NCI-H2227 (cell line): Measurements from ENCODE around the gene C19orf73.

Experiments used
- DNase-seq: peaks from one replicate; lab custom pipeline; 2025; ENCODE audit not compliant: unreplicated experiment; lab: John Stamatoyannopoulos, UW

The C19orf73 gene, protein sequence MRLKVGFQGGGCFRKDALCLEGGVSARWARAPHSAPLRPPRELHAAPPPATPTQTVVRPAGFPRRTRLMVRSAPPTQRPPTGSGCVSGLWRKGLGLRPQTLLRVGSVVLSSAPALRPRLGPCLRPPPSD

DNA sequence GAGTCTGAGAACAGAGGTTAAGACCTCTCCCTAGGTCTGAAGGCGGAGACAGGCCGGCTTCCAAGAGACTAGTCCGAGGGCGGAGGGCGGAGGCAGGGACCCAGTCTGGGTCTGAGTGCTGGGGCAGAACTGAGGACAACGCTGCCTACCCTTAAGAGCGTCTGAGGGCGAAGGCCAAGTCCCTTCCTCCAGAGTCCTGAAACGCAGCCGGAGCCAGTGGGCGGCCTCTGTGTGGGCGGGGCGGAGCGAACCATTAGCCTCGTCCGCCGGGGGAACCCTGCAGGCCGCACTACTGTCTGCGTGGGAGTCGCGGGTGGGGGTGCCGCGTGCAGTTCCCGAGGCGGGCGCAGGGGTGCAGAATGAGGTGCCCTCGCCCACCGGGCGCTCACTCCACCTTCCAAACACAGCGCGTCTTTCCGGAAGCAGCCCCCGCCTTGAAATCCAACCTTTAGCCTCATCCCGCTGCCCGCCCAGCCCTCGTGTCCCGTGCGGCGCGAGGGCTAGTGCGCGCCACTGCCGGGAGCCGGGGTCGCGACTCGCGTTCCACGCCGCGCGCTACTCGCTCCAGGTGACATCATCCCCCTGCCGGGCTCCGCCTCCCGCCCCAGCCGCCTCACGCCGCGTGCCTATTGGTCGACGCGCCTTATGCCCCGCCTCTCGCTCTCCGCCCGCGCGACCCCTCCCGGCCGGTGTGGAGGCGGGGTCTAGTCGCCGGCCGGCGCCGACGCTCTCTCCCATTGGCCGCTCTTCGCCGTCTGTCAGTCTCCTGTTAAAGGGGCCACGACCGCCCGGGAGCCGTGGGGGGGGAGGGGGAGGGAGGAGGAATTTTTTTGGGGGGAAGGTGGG lies at the start of gene C19orf73:
Gene C19orf73, minus strand, starts transcription at position 579 of the 846 bp plus-strand sequence. Its CDS starts 121 bp downstream, at position 458.
- peak; percentile 93 for DNase-seq

- DNase-seq: no peak
Observed at GRCh38 chr19:49168421-49168820, 49.5 kb upstream of the C19orf73 start.

GRCh38 chr19:49167857-49168409 lies 49.0 kb upstream of the C19orf73 start:
- DNase-seq: no peak

DNA sequence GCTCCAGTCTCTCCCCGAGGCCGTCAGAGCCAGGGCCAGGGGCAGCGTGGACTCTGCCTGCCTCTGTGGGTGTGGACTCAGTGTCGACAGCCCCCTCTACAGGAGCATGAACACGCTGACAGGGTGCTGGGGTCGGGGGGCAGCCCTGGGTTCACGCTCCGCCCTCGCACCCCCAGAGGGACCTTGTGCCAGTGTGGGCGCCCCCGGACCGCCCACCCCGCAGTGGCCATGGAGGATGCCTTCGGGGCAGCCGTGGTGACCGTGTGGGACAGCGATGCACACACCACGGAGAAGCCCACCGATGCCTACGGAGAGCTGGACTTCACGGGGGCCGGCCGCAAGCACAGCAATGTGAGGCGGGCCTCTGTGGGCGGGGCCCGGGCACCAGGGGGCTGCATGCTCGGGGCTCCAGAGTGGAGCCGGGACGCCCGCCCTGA lies 46.9 kb upstream of the C19orf73 start:
- no peak for DNase-seq

GRCh38 chr19:49165111-49165750 lies 46.3 kb upstream of the C19orf73 start:
- no peak for DNase-seq

- DNase-seq: no peak
Observed at GRCh38 chr19:49161987-49162386, 43.0 kb upstream of the C19orf73 start.

- no peak for DNase-seq
Observed at GRCh38 chr19:49160450-49161189, 41.7 kb upstream of the C19orf73 start.

- peak; percentile 86 for DNase-seq
Observed at GRCh38 chr19:49157445-49158224, 38.7 kb upstream of the C19orf73 start, which contains the start of gene TRPM4. Gene TRPM4, plus strand, starts transcription at chr19:49157792. Its CDS starts 75 bp downstream, at chr19:49157867.

DNA sequence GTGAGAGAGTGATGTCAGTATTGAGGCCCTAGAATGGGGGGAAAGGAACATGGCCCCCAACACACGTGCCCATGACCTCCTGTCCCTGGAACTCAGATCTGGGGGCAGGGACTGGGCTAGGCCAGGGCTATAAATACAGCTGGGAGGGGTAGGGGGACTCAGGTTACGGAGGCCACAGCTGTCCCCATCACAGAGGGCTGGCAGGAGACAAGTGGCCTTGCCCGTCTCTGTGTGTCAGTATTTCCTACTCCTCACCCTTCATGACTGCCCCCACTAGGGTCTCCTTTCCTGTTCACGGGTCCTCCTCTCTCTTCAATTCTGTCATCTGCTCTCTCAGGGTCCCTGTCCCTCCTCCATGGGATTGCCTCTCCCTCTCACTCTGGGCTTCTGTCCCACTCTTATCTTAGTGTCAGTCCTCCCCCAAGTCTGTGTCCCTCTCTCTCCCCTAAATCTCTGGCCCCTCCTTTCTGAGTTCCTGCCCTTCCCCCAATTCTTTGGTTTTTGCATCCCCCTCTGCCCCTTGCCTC lies 36.9 kb upstream of the C19orf73 start:
- no peak for DNase-seq

GRCh38 chr19:49155005-49155819 lies 36.3 kb upstream of the C19orf73 start, which contains the start of gene HRC:
Gene HRC, minus strand, starts transcription at chr19:49155396. Its CDS starts 159 bp downstream, at chr19:49155237.
- DNase-seq: no peak

DNA sequence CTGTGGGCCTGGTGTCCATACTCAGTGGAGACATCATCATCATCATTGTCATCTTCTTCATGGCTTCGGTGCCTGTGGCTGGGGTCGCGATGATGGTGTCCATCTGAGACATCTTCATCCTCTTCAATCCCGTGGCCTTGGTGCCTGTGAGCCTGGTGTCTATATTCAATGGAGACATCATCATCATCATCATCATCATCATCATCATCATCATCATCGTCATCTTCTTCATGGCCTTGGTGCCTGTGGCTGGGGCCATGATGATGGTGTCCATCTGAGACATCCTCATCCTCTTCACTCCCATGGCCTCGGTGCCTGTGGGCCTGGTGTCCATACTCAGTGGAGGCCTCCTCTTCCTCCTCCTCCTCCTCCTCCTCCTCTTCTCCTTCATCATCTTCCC lies 35.3 kb upstream of the C19orf73 start:
- DNase-seq: no peak

- no peak for DNase-seq
Observed at GRCh38 chr19:49153167-49153809, 34.3 kb upstream of the C19orf73 start.

GRCh38 chr19:49152119-49152550 lies 33.2 kb upstream of the C19orf73 start:
- no peak for DNase-seq

DNA sequence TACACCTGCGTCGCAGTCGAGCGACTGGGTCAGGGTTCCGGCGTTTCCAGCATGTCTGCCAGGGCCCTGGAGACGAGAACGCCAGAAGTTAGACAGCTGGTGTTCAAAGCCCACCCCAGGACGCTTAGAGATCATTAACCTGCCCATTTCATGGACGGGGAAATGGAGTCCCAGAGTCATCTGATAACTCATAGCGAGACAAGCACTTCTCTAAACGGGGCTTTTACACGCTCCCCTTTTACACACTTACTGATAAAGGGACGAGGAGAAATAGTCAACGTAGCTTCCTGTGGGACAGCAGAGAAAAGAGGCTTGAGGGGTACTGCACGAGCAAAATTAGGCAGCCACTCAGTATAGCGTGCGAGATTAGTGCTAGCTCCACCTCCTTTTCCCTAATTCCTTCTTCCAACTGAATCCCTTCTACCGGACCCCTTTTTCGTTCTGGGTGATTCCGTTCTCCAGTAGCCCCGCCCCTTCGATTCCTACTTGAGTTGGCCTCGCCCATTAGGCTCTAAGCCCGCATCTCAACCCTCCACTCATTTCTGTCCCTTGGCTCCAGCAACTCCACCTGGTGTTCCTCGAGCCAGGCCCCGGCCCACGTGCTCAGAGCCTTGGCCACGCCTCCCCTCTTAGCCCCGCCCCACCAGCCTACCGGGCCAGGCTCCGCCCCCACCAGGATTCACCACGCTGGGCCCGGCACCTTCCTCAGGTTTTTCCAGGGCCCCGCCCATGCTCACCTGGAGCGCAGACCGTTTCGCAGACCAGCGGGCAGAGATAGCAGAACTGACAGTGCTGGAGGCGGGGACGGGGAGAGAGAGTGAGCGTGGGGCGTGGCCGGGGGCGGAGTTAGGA lies 32.5 kb upstream of the C19orf73 start:
- no peak for DNase-seq

GRCh38 chr19:49150944-49151243 lies 32.0 kb upstream of the C19orf73 start:
- DNase-seq: no peak

- DNase-seq: peak; percentile 92
Observed at GRCh38 chr19:49150106-49150943, 31.4 kb upstream of the C19orf73 start.

DNA sequence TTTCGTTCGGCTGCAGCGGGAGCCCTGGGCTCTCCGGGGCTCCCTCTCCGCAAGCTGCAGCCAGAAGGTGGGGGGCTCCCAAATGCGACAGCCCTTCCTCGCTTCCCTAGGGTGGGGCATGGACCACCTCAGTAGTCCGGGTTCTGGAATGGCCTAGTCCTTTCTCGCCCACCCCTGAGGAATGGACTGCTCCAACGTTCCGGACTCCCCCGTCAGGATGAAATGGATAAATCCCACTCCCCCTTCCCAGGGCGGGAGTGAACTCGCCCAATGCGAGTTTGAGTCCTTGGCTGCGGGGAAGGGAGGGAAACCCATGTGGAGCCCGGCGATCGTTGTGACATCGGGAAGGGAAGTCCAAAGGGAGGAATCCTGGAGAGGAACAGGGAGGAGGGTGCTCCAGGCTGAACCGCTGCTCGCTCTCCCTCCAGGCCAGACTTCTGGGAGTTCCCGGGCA lies 30.7 kb upstream of the C19orf73 start:
- peak; percentile 86 for DNase-seq
